ACHN (cell line): Measurements from ENCODE around the gene AGAP2.
A peak's percentile ranks its signal among the peaks of the same experiment; 100 is the strongest.
"Not testable (repeated sequence)": the region's sequence is repeated elsewhere in the genome, so short reads cannot be mapped to it uniquely, and the experiment has no call there.

ENCODE experiments used
- DNase-seq: peaks from one replicate; pipeline ENCODE4 v3.0.0-alpha.2; 2015
- in situ Hi-C: cut with HindIII; loops from 2 replicates; pipeline ENCODE4 v1.10.0; 2017; ENCODE audit warnings: low sequenced_read_pairs, low pct_ligation_motif_present, low pct_unique_long_range_greater_than_20kb

Gene AGAP2

GRCh38 chr12:57738661-57739237, at the start of gene AGAP2:
Gene AGAP2, minus strand, starts transcription at chr12:57738742. Its CDS starts 496 bp downstream, at chr12:57738246.
- peak; percentile 35 for DNase-seq
- in situ Hi-C loops = no loop called here

GRCh38 chr12:57783861-57784260, 45.3 kb upstream of the AGAP2 start:
- DNase-seq = no peak
- in situ Hi-C loops = no loop called here

GRCh38 chr12:57783466-57783801, 44.9 kb upstream of the AGAP2 start:
- DNase-seq = no peak
- in situ Hi-C loops = no loop called here

GRCh38 chr12:57782608-57783465, 44.3 kb upstream of the AGAP2 start, which contains the start of gene TSFM:
Gene TSFM, plus strand, starts transcription at chr12:57782787. Its CDS starts 15 bp downstream, at chr12:57782802.
- peak; percentile 98 for DNase-seq
- in situ Hi-C loops = no loop called here

GRCh38 chr12:57782243-57782607, 43.7 kb upstream of the AGAP2 start:
- in situ Hi-C loops = no loop called here
- DNase-seq = no peak

GRCh38 chr12:57781801-57782200, 43.3 kb upstream of the AGAP2 start:
- in situ Hi-C loops = no loop called here

GRCh38 chr12:57781244-57781643, 42.7 kb upstream of the AGAP2 start:
- in situ Hi-C loops = no loop called here
- DNase-seq = no peak

More at GRCh38 chr12:57781801-57782200, 43.3 kb upstream of the AGAP2 start:
- DNase-seq = no peak

GRCh38 chr12:57780284-57780897, 41.8 kb upstream of the AGAP2 start:
- in situ Hi-C loops = no loop called here
- no peak for DNase-seq

- in situ Hi-C loops = no loop called here
These were observed 41.2 kb upstream of the AGAP2 start for GRCh38 chr12:57779736-57780135.

GRCh38 chr12:57777911-57778310, 39.4 kb upstream of the AGAP2 start:
- DNase-seq = no peak
- in situ Hi-C loops = no loop called here

More at GRCh38 chr12:57779736-57780135, 41.2 kb upstream of the AGAP2 start:
- DNase-seq = no peak

DNA sequence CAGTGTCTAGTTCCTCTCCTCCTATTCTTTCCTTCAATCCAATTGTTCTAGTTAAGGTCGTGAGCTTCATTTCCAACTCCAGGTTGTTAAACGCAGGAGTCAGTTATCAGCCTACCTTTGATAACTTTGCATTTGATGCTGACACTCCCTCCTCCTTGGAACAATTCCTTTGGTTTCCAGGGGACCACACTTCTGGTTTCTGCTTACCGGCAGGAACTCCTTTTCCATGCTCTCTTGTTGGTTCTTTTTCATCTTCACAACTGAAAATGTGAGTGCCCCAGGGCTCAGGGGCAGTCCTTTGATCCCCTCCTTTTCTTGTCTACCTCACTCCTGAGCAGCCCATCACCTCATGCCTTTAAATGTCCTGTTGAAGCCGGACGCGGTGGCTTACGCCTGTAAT, 38.8 kb upstream of the AGAP2 start:
- DNase-seq = no peak
- in situ Hi-C loops = no loop called here

- in situ Hi-C loops = no loop called here
- DNase-seq = no peak
These were observed 37.7 kb upstream of the AGAP2 start for GRCh38 chr12:57776247-57776587.

DNA sequence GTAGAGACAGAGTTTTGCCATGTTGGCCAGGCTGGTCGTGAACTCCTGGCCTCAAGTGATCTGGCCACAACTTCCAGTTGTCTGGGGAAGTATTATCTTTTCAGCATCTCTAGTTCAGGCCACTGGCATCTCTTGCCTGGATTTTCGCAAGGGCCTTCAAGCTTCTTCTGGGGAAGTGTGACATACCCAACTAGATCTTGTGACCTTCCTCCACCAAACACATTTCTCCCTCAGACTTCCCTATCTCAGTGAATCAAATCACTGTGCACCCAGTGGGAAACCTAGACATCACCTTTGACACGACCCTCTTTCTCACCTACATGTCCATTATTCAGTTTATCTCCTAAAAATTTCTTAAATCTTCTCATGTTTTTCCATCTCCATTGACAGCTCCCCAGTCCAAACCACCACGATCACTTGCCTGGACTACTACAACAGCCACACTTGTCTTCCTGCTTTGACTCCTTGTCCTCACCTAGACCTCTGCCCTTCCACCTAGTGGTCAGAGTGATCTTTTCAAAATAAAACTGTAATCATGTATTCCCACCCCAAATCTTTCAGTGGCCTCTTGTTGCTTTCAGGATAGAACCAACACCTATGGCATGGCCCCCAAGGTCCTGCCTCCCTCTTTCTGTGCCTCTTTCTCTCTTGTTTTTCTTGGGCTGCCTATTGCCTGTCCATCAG, 37.2 kb upstream of the AGAP2 start:
- no peak for DNase-seq
- in situ Hi-C loops = no loop called here

DNA sequence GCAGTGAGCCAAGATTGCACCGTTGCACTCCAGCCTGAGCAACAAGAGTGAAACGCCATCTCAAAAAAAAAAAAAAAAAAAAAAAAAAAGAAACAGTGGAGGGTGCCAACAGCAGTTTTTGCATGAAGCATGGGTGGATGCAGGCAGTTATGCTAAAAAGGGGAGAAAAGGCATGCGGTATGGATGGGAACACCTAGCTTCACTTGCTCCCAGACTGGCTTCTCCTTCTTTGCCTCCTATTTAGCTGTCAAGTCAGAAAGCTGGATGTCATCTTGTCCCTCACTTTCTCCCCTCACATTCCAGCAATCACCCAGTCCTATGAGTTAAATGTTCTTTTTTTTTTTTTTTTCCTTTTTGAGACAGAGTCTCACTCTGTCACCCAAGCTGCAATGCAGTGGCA, 36.5 kb upstream of the AGAP2 start:
- in situ Hi-C loops = no loop called here
- no peak for DNase-seq

DNA sequence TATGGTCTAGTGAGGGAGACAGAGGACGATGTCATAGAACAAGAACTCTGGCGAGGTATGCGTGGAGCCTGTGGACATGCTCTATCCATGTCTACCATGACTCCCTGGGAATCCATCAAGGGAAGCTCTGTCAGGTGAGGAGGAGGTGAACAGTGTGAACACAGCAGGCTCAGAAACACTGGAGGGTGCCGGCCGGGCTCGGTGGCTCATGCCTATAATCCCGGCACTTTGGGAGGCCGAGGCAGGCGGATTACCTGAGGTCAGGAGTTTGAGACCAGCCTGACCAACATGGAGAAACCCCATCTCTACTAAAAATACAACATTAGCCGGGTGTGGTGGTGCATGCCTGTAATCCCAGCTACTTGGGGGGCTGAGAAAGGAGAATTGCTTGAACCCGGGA, 36.1 kb upstream of the AGAP2 start:
- DNase-seq, in situ Hi-C loops: not testable (repeated sequence)

DNA sequence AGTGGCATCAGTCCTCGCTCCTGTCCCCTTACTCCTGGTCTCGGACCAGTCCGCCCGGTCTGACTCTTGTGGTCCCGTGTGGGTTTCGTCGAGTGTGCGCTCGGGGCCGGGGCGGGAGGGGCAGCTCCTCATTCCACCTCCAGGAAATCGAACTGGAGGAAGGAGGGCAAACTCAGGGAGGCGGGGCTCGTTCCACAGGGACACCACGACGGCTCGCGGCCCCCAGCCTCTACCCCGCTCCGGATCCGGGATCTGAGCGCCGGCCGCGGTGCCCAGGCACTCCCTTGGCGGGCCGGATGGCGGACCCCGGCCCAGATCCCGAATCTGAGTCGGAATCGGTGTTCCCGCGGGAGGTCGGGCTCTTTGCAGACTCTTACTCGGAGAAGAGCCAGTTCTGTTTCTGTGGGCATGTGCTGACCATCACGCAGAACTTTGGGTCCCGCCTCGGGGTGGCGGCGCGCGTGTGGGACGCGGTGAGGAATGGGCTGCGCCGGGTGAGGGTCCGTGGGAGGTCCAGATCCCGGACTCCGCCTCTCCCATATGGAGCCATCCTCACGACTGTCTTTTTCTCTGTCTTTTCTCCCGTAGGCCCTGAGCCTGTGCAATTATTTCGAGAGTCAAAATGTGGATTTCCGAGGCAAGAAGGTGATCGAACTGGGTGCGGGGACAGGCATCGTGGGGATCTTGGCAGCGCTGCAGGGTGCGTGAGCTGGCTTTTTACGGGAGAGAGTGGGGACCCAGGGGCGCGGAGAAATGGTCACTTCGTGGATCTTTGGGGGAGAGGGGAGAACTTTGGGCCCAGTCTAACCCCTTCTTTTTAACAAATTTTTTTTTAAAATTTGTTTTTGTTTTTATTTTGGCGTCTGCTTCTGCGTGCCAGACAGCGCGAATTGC, 34.1 kb upstream of the AGAP2 start, which contains the start of gene EEF1AKMT3:
TSS of gene EEF1AKMT3 (plus strand) at position 186 of the 894 bp plus-strand sequence. CDS start at position 297, 111 bp downstream.
- peak; percentile 81 for DNase-seq
- in situ Hi-C loops = no loop called here

DNA sequence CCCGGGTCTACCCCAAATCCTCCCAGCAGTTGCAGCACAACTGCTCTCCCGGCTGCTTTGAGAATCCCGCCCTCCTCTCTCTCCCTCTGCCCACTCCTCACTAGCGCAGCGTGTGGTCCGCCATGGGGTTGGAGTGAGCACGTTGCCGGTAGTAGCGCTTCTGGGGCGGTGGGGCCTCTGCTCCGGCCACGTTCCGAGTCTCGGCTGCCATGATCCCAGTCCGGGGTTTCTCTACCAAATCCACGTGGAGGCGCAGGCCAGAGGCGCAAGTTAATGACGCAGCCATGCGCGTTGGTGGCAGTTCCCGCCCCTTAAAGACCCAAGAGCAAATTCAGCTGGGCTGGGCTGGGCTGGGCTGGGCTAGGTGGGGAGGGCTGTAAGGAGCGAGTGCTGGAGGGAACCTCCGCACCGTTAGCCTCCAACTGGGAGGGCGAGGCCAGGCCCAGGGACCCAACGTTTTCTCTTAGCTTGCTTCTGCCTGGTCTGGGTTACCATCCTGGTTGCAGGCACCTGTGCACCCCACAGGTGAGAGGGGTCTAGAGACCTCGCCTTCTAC, 33.4 kb upstream of the AGAP2 start, which contains the start of gene METTL1:
TSS of gene METTL1 (minus strand) at position 233 of the 556 bp plus-strand sequence. CDS start at position 211, 22 bp downstream.
- in situ Hi-C loops = no loop called here
- DNase-seq = peak; percentile 100
